ENCODE data around the gene LTO1.

DNA sequence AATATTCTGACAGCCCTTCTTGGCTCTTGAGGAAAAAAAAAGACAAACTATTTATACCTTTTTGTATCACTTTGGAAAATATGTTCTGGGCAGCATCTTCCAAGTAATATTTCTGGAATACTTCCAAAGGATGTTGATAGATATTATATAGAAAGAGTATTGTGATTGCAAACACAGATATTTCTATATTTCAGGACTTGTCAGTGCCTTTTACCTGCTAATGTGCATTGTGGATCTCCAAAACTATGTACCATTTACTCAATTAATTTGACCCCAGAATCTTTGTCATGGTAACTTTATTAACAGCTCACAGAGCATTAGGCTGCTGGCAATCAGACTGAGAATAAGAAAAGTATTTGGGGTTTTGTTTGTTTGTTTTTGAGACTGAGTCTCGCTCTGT, 50.9 kb downstream of the LTO1 start:
- TF ChIP-seq CTCF (IDR thresholded peaks at IDR 0.05), result no peak
- no peak for TF ChIP-seq JUND (IDR thresholded peaks at IDR 0.05)
- no peak for TF ChIP-seq POLR2AphosphoS5 (IDR thresholded peaks at IDR 0.05; ENCODE audit: low read depth, low read length)
- TF ChIP-seq, protein P1, sequence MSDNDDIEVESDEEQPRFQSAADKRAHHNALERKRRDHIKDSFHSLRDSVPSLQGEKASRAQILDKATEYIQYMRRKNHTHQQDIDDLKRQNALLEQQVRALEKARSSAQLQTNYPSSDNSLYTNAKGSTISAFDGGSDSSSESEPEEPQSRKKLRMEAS (IDR thresholded peaks at IDR 0.05; ENCODE audit: low read depth), result no peak
- no peak for TF ChIP-seq RFX5 (IDR thresholded peaks at IDR 0.05; ENCODE audit: low read length)
- TF ChIP-seq, protein P2, sequence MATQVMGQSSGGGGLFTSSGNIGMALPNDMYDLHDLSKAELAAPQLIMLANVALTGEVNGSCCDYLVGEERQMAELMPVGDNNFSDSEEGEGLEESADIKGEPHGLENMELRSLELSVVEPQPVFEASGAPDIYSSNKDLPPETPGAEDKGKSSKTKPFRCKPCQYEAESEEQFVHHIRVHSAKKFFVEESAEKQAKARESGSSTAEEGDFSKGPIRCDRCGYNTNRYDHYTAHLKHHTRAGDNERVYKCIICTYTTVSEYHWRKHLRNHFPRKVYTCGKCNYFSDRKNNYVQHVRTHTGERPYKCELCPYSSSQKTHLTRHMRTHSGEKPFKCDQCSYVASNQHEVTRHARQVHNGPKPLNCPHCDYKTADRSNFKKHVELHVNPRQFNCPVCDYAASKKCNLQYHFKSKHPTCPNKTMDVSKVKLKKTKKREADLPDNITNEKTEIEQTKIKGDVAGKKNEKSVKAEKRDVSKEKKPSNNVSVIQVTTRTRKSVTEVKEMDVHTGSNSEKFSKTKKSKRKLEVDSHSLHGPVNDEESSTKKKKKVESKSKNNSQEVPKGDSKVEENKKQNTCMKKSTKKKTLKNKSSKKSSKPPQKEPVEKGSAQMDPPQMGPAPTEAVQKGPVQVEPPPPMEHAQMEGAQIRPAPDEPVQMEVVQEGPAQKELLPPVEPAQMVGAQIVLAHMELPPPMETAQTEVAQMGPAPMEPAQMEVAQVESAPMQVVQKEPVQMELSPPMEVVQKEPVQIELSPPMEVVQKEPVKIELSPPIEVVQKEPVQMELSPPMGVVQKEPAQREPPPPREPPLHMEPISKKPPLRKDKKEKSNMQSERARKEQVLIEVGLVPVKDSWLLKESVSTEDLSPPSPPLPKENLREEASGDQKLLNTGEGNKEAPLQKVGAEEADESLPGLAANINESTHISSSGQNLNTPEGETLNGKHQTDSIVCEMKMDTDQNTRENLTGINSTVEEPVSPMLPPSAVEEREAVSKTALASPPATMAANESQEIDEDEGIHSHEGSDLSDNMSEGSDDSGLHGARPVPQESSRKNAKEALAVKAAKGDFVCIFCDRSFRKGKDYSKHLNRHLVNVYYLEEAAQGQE (IDR thresholded peaks at IDR 0.05; ENCODE audit: low read depth, low read length), result no peak
- TF ChIP-seq MEF2A (IDR thresholded peaks at IDR 0.05; ENCODE audit: borderline replicate concordance, low read depth), result no peak
- no peak for TF ChIP-seq EP300 (IDR thresholded peaks at IDR 0.05; ENCODE audit: borderline replicate concordance in 1 of 2, low read depth in 1 of 2, low read length in 1 of 2)
- no peak for TF ChIP-seq TEAD4 (IDR thresholded peaks at IDR 0.05; ENCODE audit: borderline replicate concordance, insufficient read depth)
- no peak for TF ChIP-seq FOXM1 (IDR thresholded peaks at IDR 0.05; ENCODE audit: low read depth)
